Parathyroid adenoma (tissue), 2 donors: ENCODE measurements around the gene RPH3AL.
A peak's percentile ranks its signal among the peaks of the same experiment; 100 is the strongest.
"Not testable (repeated sequence)": the region's sequence is repeated elsewhere in the genome, so short reads cannot be mapped to it uniquely, and the experiment has no call there.

Experiments
- H2AFZ ChIP-seq: fragments of 300-600 bp; sonication (generic); one replicate; pipeline ENCODE4 v1.7.0; 2017; ENCODE audit warnings: antibody characterized with exemption, mild to moderate bottlenecking
- H3K27ac ChIP-seq: fragments of 300-600 bp; sonication (generic); one replicate; pipeline ENCODE4 v1.7.0; 2017
- H3K27me3 ChIP-seq: fragments of 300-600 bp; sonication (generic); one replicate; pipeline ENCODE4 v1.7.0; 2017; ENCODE audit warnings: low read length; ENCODE audit not compliant: control insufficient read depth, insufficient read depth
- H3K36me3 ChIP-seq: fragments of 300-600 bp; sonication (generic); one replicate; pipeline ENCODE4 v1.7.0; 2017; ENCODE audit warnings: low read length; ENCODE audit not compliant: control insufficient read depth, insufficient read depth
- H3K4me1 ChIP-seq: fragments of 300-600 bp; sonication (generic); one replicate; pipeline ENCODE4 v1.7.0; 2017; ENCODE audit warnings: control low read depth
- H3K4me2 ChIP-seq: fragments of 300-600 bp; sonication (generic); one replicate; pipeline ENCODE4 v1.7.0; 2017; ENCODE audit warnings: low read length
- H3K4me3 ChIP-seq: fragments of 300-600 bp; sonication (generic); one replicate; pipeline ENCODE4 v1.7.0; 2017; ENCODE audit warnings: low read depth, low read length
- H3K79me2 ChIP-seq: fragments of 300-600 bp; sonication (generic); one replicate; pipeline ENCODE4 v1.7.0; 2017; ENCODE audit warnings: control low read depth
- H3K9ac ChIP-seq: fragments of 300-600 bp; sonication (generic); one replicate; pipeline ENCODE4 v1.7.0; 2017; ENCODE audit warnings: mild to moderate bottlenecking
- H3K9me3 ChIP-seq: fragments of 300-600 bp; sonication (generic); one replicate; pipeline ENCODE4 v1.7.0; 2017; ENCODE audit warnings: low read length; ENCODE audit not compliant: control insufficient read depth
- CTCF ChIP-seq: fragments of 300-600 bp; sonication (generic); IDR thresholded peaks from one replicate; pipeline ENCODE4 v1.7.0; 2017; ENCODE audit warnings: antibody characterized with exemption, mild to moderate bottlenecking
- donor health status: primary hyperparathyroidism.

Gene RPH3AL

GRCh38 chr17:237406-237955 lies 115.1 kb downstream of the RPH3AL start:
- H3K9me3 ChIP-seq: no peaks in the 10 kb centered on the region
- no peaks in the 10 kb centered on the region for H3K27me3 ChIP-seq
- H2AFZ ChIP-seq: no peak overlapping the region
- H3K4me1 ChIP-seq: no peaks in the 10 kb centered on the region
- H3K4me3 ChIP-seq: no peak overlapping the region
- H3K9ac ChIP-seq: no peak overlapping the region
- H3K36me3 ChIP-seq: no peaks in the 10 kb centered on the region
- no peak overlapping the region for H3K27ac ChIP-seq
- no peak overlapping the region for H3K4me2 ChIP-seq
- H3K79me2 ChIP-seq: no peaks in the 10 kb centered on the region
- TF ChIP-seq CTCF: no peak

GRCh38 chr17:236641-237405 lies 115.8 kb downstream of the RPH3AL start:
- Histone ChIP-seq H3K27me3 (no peaks in the 10 kb centered on the region), H3K4me2 (no peak overlapping the region), H3K4me3 (no peak overlapping the region), H3K27ac (no peak overlapping the region), H2AFZ (no peak overlapping the region), H3K4me1 (no peaks in the 10 kb centered on the region), H3K9ac (no peak overlapping the region), H3K79me2 (no peaks in the 10 kb centered on the region), H3K9me3 (no peaks in the 10 kb centered on the region), H3K36me3 (no peaks in the 10 kb centered on the region)
- no peak for TF ChIP-seq CTCF

GRCh38 chr17:235831-236640 lies 116.6 kb downstream of the RPH3AL start:
- no peak overlapping the region for H3K4me2 ChIP-seq
- H3K4me3 ChIP-seq: no peak overlapping the region
- H3K9ac ChIP-seq: no peak overlapping the region
- H3K36me3 ChIP-seq: no peaks in the 10 kb centered on the region
- no peaks in the 10 kb centered on the region for H3K4me1 ChIP-seq
- H3K79me2 ChIP-seq: no peaks in the 10 kb centered on the region
- no peak overlapping the region for H3K27ac ChIP-seq
- no peaks in the 10 kb centered on the region for H3K27me3 ChIP-seq
- H3K9me3 ChIP-seq: no peaks in the 10 kb centered on the region
- TF ChIP-seq CTCF: no peak
- H2AFZ ChIP-seq: no peak overlapping the region

GRCh38 chr17:234994-235830 lies 117.4 kb downstream of the RPH3AL start:
- not testable (repeated sequence) for H3K79me2 ChIP-seq, H3K4me1 ChIP-seq, H3K9me3 ChIP-seq, H3K4me3 ChIP-seq, H3K27me3 ChIP-seq, H3K4me2 ChIP-seq, H2AFZ ChIP-seq, H3K9ac ChIP-seq, H3K36me3 ChIP-seq
- H3K27ac ChIP-seq: peak overlapping the region; percentile 73

GRCh38 chr17:234163-234993 lies 118.2 kb downstream of the RPH3AL start:
- H3K4me2 ChIP-seq, H3K9ac ChIP-seq, H2AFZ ChIP-seq, H3K27me3 ChIP-seq, H3K4me1 ChIP-seq, H3K36me3 ChIP-seq, H3K4me3 ChIP-seq, H3K79me2 ChIP-seq, H3K9me3 ChIP-seq: not testable (repeated sequence)
- peak overlapping the region; percentile 73 for H3K27ac ChIP-seq
